Lung (tissue), 12 donors: ENCODE data around the gene FSTL5. TPM values are rescaled to one million over a fixed set of nuclear protein-coding genes. Genes with fewer than 3 reads are reported as not detected.

Source experiments
- ATAC-seq: fragments of 200-7000 bp; cut with Tn5 transposase; one replicate; pipeline ENCODE4 v1.9.1; 2020; ENCODE audit warnings: moderate number of reproducible peaks; ENCODE audit not compliant: insufficient read depth, low FRiP score
- DNase-seq, 3 donors: peaks; one replicate each; pipeline ENCODE4 v3.0.0-alpha.2; 2013 to 2017
- H3K27ac ChIP-seq, 2 donors: one replicate each; pipeline ENCODE4 v1.5.1; 2013; ENCODE audit warnings: mild to moderate bottlenecking in 2 of 2, moderate library complexity in 2 of 2, control low read depth in 1 of 2, inconsistent platforms in 1 of 2, low read depth in 1 of 2, low read length in 1 of 2
- H3K27me3 ChIP-seq, 3 donors: one replicate each; pipeline ENCODE4 v1.5.1; 2013; ENCODE audit warnings: low read length in 2 of 3; ENCODE audit not compliant: control insufficient read depth in 3 of 3, insufficient read depth in 3 of 3
- H3K36me3 ChIP-seq, 4 donors: one replicate each; pipeline ENCODE4 v1.5.1; 2013; ENCODE audit warnings: low read length in 4 of 4, mild to moderate bottlenecking in 1 of 4, moderate library complexity in 1 of 4; ENCODE audit not compliant: control insufficient read depth in 4 of 4, insufficient read depth in 4 of 4
- H3K4me1 ChIP-seq, 5 donors: one replicate each; pipeline ENCODE4 v1.5.1; 2013; ENCODE audit warnings: low read length in 5 of 5, mild to moderate bottlenecking in 2 of 5, moderate library complexity in 1 of 5; ENCODE audit not compliant: control insufficient read depth in 5 of 5, insufficient read depth in 5 of 5
- H3K4me3 ChIP-seq: one replicate; pipeline ENCODE4 v1.5.1; 2013; ENCODE audit warnings: mild to moderate bottlenecking, control low read depth, moderate library complexity
- H3K9ac ChIP-seq, 2 donors: one replicate each; pipeline ENCODE4 v1.5.1; 2013; ENCODE audit warnings: low read length in 2 of 2, control low read depth in 1 of 2; ENCODE audit not compliant: insufficient read depth in 1 of 2
- H3K9me3 ChIP-seq, 4 donors: one replicate each; pipeline ENCODE4 v1.5.1; 2013; ENCODE audit warnings: low read length in 3 of 4, mild to moderate bottlenecking in 1 of 4, moderate library complexity in 1 of 4; ENCODE audit not compliant: control insufficient read depth in 4 of 4, insufficient read depth in 3 of 4
- CTCF ChIP-seq: IDR thresholded peaks from 2 replicates; pipeline ENCODE4 v1.5.1; 2012; ENCODE audit warnings: mild to moderate bottlenecking; ENCODE audit errors: control extremely low read depth, extremely low read depth
- whole genome bisulfite sequencing, 2 donors: extraction: QIAGEN DNeasy Blood & Tissue Kit; methylation state at CpG; one replicate each; pipeline ENCODE4 v1.1.7; 2013; 5-methylcytosine and 5-hydroxymethylcytosine counted together
- polyA plus RNA-seq, 2 donors: library from polyadenylated mRNA; stranded (reverse); fragments of 200-250 nt; gene quantifications; one replicate each; pipeline ENCODE4 v1.2.1, GENCODE V29; 2013
- total RNA-seq, 2 donors: library from RNA; depleted of rRNA in 1 of 2; stranded (reverse); fragments of >200 nt in 1 of 2; gene quantifications; one replicate each; pipeline ENCODE4 v1.2.1, GENCODE V29; 2014 to 2021
- donor health status: control.
- donor health status: control.
- donor health status: Bipolar disorder and iron deficiency.
- donor health status: healthy.
- donor health status: DM: yes; HTN: yes; CAD: no.

FSTL5 gene
- total and polyA plus RNA-seq, 4 donors: 0.23 TPM; not detected in 3

- whole genome bisulfite sequencing, 2 donors: 73 to 75% methylated on average over 3 of the region's 3 CpGs
- Histone ChIP-seq H3K9me3 (no peaks in the 10 kb centered on the region), H3K4me1 (no peaks in the 10 kb centered on the region), H3K9ac (no peak overlapping the region), H3K27ac (no peak overlapping the region), H3K36me3 (no peaks in the 10 kb centered on the region), H3K4me3 (no peak overlapping the region), H3K27me3 (no peaks in the 10 kb centered on the region)
- no peak for TF ChIP-seq CTCF
- DNase-seq (no peak), ATAC-seq (no peak)
These were observed 243.3 kb downstream of the FSTL5 start for GRCh38 chr4:161920304-161921052.

GRCh38 chr4:161919442-161920220, 244.2 kb downstream of the FSTL5 start:
- DNase-seq (no peak), ATAC-seq (no peak)
- no peak for TF ChIP-seq CTCF
- Histone ChIP-seq H3K4me3 (no peak overlapping the region), H3K27me3 (no peaks in the 10 kb centered on the region), H3K9me3 (no peaks in the 10 kb centered on the region), H3K9ac (no peak overlapping the region), H3K4me1 (no peaks in the 10 kb centered on the region), H3K27ac (no peak overlapping the region), H3K36me3 (no peaks in the 10 kb centered on the region)
- 47% methylated on average over 3 of the region's 3 CpGs for WGBS, 2 donors

GRCh38 chr4:161916035-161916434, 247.8 kb downstream of the FSTL5 start:
- no peak for ATAC-seq
- H3K4me1 ChIP-seq: no peaks in the 10 kb centered on the region
- 76 to 91% methylated on average over 1 of the region's 1 CpG for WGBS, 2 donors

More at GRCh38 chr4:161916035-161916434, 247.8 kb downstream of the FSTL5 start:
- Histone ChIP-seq H3K36me3 (no peaks in the 10 kb centered on the region), H3K4me3 (no peak overlapping the region), H3K9ac (no peak overlapping the region), H3K9me3 (no peaks in the 10 kb centered on the region), H3K27me3 (no peaks in the 10 kb centered on the region), H3K27ac (no peak overlapping the region)
- no peak for DNase-seq
- TF ChIP-seq CTCF: no peak
